Karpas-422 (cell line): ENCODE results near the gene ZNF609. TPM values are rescaled to one million over a fixed set of nuclear protein-coding genes. Genes with fewer than 3 reads are reported as not detected.
A peak's percentile ranks its signal among the peaks of the same experiment; 100 is the strongest.

ENCODE experiments used
- DNase-seq: peaks from one replicate; pipeline ENCODE4 v3.0.0-alpha.2; 2015
- H2AFZ ChIP-seq: fragments of 200-600 bp; sonication (generic); 2 replicates; pipeline ENCODE4 v1.6.1; 2014; ENCODE audit warnings: antibody characterized with exemption, low read length, mixed read lengths
- H3K27ac ChIP-seq: fragments of 200-600 bp; sonication (generic); 2 replicates; pipeline ENCODE4 v1.5.1; 2014; ENCODE audit warnings: mild to moderate bottlenecking, low read length, moderate library complexity
- H3K27me3 ChIP-seq: fragments of 200-600 bp; sonication (generic); 2 replicates; pipeline ENCODE4 v1.6.1; 2014; ENCODE audit warnings: low read length, mixed read lengths
- H3K36me3 ChIP-seq: fragments of 200-600 bp; sonication (generic); 2 replicates; pipeline ENCODE4 v1.6.1; 2014; ENCODE audit warnings: low read length, mixed read lengths; ENCODE audit not compliant: insufficient read depth
- H3K4me1 ChIP-seq: fragments of 200-600 bp; sonication (generic); 2 replicates; pipeline ENCODE4 v1.6.1; 2014; ENCODE audit warnings: mild to moderate bottlenecking, low read length, mixed read lengths
- H3K4me2 ChIP-seq: fragments of 200-600 bp; sonication (generic); 2 replicates; pipeline ENCODE4 v1.6.1; 2014; ENCODE audit warnings: low read length, low read depth, mild to moderate bottlenecking; ENCODE audit not compliant: poor library complexity, severe bottlenecking
- H3K4me3 ChIP-seq: fragments of 200-600 bp; sonication (generic); 2 replicates; pipeline ENCODE4 v1.5.1; 2014; ENCODE audit warnings: mild to moderate bottlenecking, antibody characterized with exemption, low read length, mixed read lengths
- H3K79me2 ChIP-seq: fragments of 200-600 bp; sonication (generic); 2 replicates; pipeline ENCODE4 v1.6.1; 2014; ENCODE audit warnings: mild to moderate bottlenecking, low read length, mixed read lengths
- H3K9ac ChIP-seq: fragments of 200-600 bp; sonication (generic); 2 replicates; pipeline ENCODE4 v1.6.0; 2014; ENCODE audit warnings: low read length
- H3K9me2 ChIP-seq: fragments of 200-600 bp; sonication (generic), shearing (Covaris generic); replicated peaks from 2 replicates; pipeline ENCODE4 v1.6.0; 2014; ENCODE audit warnings: mild to moderate bottlenecking, low read length, moderate library complexity; ENCODE audit not compliant: insufficient read depth
- H3K9me3 ChIP-seq: fragments of 300-700, 200-600 bp; sonication (generic); 2 replicates; pipeline ENCODE4 v1.6.1; 2014; ENCODE audit warnings: low read length, mixed read lengths
- H4K20me1 ChIP-seq: fragments of 200-600 bp; sonication (generic); 2 replicates; pipeline ENCODE4 v1.6.1; 2014; ENCODE audit warnings: mild to moderate bottlenecking, antibody characterized with exemption, low read length, low read depth; ENCODE audit not compliant: insufficient read depth
- total RNA-seq: library from RNA; depleted of rRNA; stranded (reverse); fragments of >200 nt; shearing (Covaris generic); gene quantifications from 2 replicates; pipeline ENCODE4 v1.2.3, GENCODE V29; 2014; ENCODE audit warnings: low replicate concordance

The ZNF609 gene
- total RNA-seq, 1 experiment from 2014 or later: 26.7 TPM

- no peaks in the 10 kb centered on the region for H3K9me3 ChIP-seq
- H3K4me3 ChIP-seq: no peak overlapping the region
- peaks cover 3% of the 10 kb centered on the region; the same call in 1 of the 2 replicates for H3K36me3 ChIP-seq
- H4K20me1 ChIP-seq: no peaks in the 10 kb centered on the region
- H3K4me1 ChIP-seq: peaks cover 31% of the 10 kb centered on the region
- no peak overlapping the region for H3K9ac ChIP-seq
- H3K9me2 ChIP-seq: no peaks in the 10 kb centered on the region
- H3K27ac ChIP-seq: no peak overlapping the region
- DNase-seq: no peak
- H3K27me3 ChIP-seq: no peaks in the 10 kb centered on the region
- H3K4me2 ChIP-seq: no peak overlapping the region
- H3K79me2 ChIP-seq: peaks cover 94% of the 10 kb centered on the region
- H2AFZ ChIP-seq: no peak overlapping the region
Observed at GRCh38 chr15:64515825-64516224, 55.4 kb downstream of the ZNF609 start.

- H2AFZ ChIP-seq: no peak overlapping the region
- no peaks in the 10 kb centered on the region for H3K9me3 ChIP-seq
- no peak overlapping the region for H3K4me2 ChIP-seq
- no peaks in the 10 kb centered on the region for H3K27me3 ChIP-seq
- peaks cover 39% of the 10 kb centered on the region for H3K4me1 ChIP-seq
- no peaks in the 10 kb centered on the region for H3K9me2 ChIP-seq
- H3K36me3 ChIP-seq: no peaks in the 10 kb centered on the region; the same call in none of the 2 replicates
- DNase-seq: no peak
- no peak overlapping the region for H3K9ac ChIP-seq
- H3K79me2 ChIP-seq: peaks cover 95% of the 10 kb centered on the region
- H3K4me3 ChIP-seq: no peak overlapping the region
- H3K27ac ChIP-seq: 0 out of 2 replicates have a peak overlapping the region, but pooled peaks have one; percentile 7
- H4K20me1 ChIP-seq: no peaks in the 10 kb centered on the region
Observed at GRCh38 chr15:64519897-64520296, 59.5 kb downstream of the ZNF609 start.

GRCh38 chr15:64521201-64521600 is 60.8 kb downstream of the ZNF609 start:
- H3K9me3 ChIP-seq: no peaks in the 10 kb centered on the region
- H3K4me1 ChIP-seq: peaks cover 39% of the 10 kb centered on the region
- DNase-seq: no peak
- H3K9ac ChIP-seq: no peak overlapping the region
- peaks cover 96% of the 10 kb centered on the region for H3K79me2 ChIP-seq
- no peaks in the 10 kb centered on the region for H3K9me2 ChIP-seq
- H3K4me3 ChIP-seq: no peak overlapping the region
- H2AFZ ChIP-seq: no peak overlapping the region
- no peaks in the 10 kb centered on the region for H4K20me1 ChIP-seq
- no peaks in the 10 kb centered on the region for H3K27me3 ChIP-seq
- no peaks in the 10 kb centered on the region; the same call in none of the 2 replicates for H3K36me3 ChIP-seq
- peak overlapping the region; percentile 60 for H3K27ac ChIP-seq
- no peak overlapping the region for H3K4me2 ChIP-seq

- DNase-seq: no peak
- Histone ChIP-seq H3K4me1 (peaks cover 39% of the 10 kb centered on the region), H3K9me2 (no peaks in the 10 kb centered on the region), H3K27ac (peak overlapping the region; percentile 60), H3K9me3 (no peaks in the 10 kb centered on the region), H3K27me3 (no peaks in the 10 kb centered on the region), H4K20me1 (no peaks in the 10 kb centered on the region), H3K36me3 (no peaks in the 10 kb centered on the region; the same call in none of the 2 replicates), H3K4me2 (no peak overlapping the region), H3K79me2 (peaks cover 96% of the 10 kb centered on the region), H3K9ac (no peak overlapping the region), H2AFZ (no peak overlapping the region), H3K4me3 (no peak overlapping the region)
Observed at GRCh38 chr15:64521726-64522164, 61.4 kb downstream of the ZNF609 start.

- Histone ChIP-seq H3K27me3 (no peaks in the 10 kb centered on the region), H3K79me2 (peaks cover 96% of the 10 kb centered on the region), H4K20me1 (no peaks in the 10 kb centered on the region), H3K36me3 (no peaks in the 10 kb centered on the region; the same call in none of the 2 replicates), H3K4me3 (no peak overlapping the region), H3K9me2 (no peaks in the 10 kb centered on the region), H3K9me3 (no peaks in the 10 kb centered on the region), H3K4me1 (peaks cover 39% of the 10 kb centered on the region), H2AFZ (no peak overlapping the region), H3K4me2 (no peak overlapping the region), H3K9ac (no peak overlapping the region), H3K27ac (peak overlapping the region; percentile 60)
- no peak for DNase-seq
Observed at GRCh38 chr15:64522226-64522823, 61.9 kb downstream of the ZNF609 start.

- H4K20me1 ChIP-seq: no peaks in the 10 kb centered on the region
- no peaks in the 10 kb centered on the region; the same call in none of the 2 replicates for H3K36me3 ChIP-seq
- peaks cover 36% of the 10 kb centered on the region for H3K4me1 ChIP-seq
- no peak for DNase-seq
- no peaks in the 10 kb centered on the region for H3K27me3 ChIP-seq
- H3K9me2 ChIP-seq: no peaks in the 10 kb centered on the region
- H3K4me2 ChIP-seq: no peak overlapping the region
- no peak overlapping the region for H2AFZ ChIP-seq
- H3K9me3 ChIP-seq: no peaks in the 10 kb centered on the region
- H3K27ac ChIP-seq: no peak overlapping the region
- no peak overlapping the region for H3K4me3 ChIP-seq
- H3K9ac ChIP-seq: no peak overlapping the region
- peaks cover 96% of the 10 kb centered on the region for H3K79me2 ChIP-seq
Observed at GRCh38 chr15:64523240-64523639, 62.9 kb downstream of the ZNF609 start.

GRCh38 chr15:64524778-64525177 is 64.4 kb downstream of the ZNF609 start:
- Histone ChIP-seq H3K36me3 (no peaks in the 10 kb centered on the region; the same call in none of the 2 replicates), H2AFZ (no peak overlapping the region), H3K9me3 (no peaks in the 10 kb centered on the region), H3K79me2 (peaks cover 98% of the 10 kb centered on the region), H3K4me2 (no peak overlapping the region), H3K27me3 (no peaks in the 10 kb centered on the region), H3K4me1 (peaks cover 25% of the 10 kb centered on the region), H4K20me1 (no peaks in the 10 kb centered on the region), H3K27ac (no peak overlapping the region), H3K9me2 (no peaks in the 10 kb centered on the region), H3K9ac (no peak overlapping the region), H3K4me3 (no peak overlapping the region)
- DNase-seq: no peak

GRCh38 chr15:64525828-64526530 is 65.6 kb downstream of the ZNF609 start:
- Histone ChIP-seq H3K4me3 (no peak overlapping the region), H3K4me2 (no peak overlapping the region), H3K27ac (no peak overlapping the region), H2AFZ (no peak overlapping the region), H3K4me1 (peaks cover 13% of the 10 kb centered on the region), H4K20me1 (peaks cover 4% of the 10 kb centered on the region; the same call in 1 of the 2 replicates), H3K9ac (no peak overlapping the region), H3K36me3 (peaks cover 5% of the 10 kb centered on the region), H3K79me2 (peaks cover 98% of the 10 kb centered on the region), H3K9me2 (no peaks in the 10 kb centered on the region), H3K27me3 (no peaks in the 10 kb centered on the region), H3K9me3 (no peaks in the 10 kb centered on the region)
- DNase-seq: no peak
